Muscle of leg (tissue), 11 donors: ENCODE measurements around the gene CDC42BPB. TPM values are rescaled to one million over a fixed set of nuclear protein-coding genes. Genes with fewer than 3 reads are reported as not detected.
"Not testable (repeated sequence)": the region's sequence is repeated elsewhere in the genome, so short reads cannot be mapped to it uniquely, and the experiment has no call there.

Source experiments
- DNase-seq: peaks from one replicate; pipeline ENCODE4 v3.0.0; 2013
- H3K27ac ChIP-seq: one replicate; pipeline ENCODE4 v1.5.1; 2013; ENCODE audit warnings: mild to moderate bottlenecking, low read length, control low read depth
- H3K27me3 ChIP-seq: one replicate; pipeline ENCODE4 v1.6.1; 2013; ENCODE audit warnings: low read length; ENCODE audit not compliant: control insufficient read depth, insufficient read depth
- H3K36me3 ChIP-seq: one replicate; pipeline ENCODE4 v1.6.1; 2013; ENCODE audit warnings: low read length; ENCODE audit not compliant: control insufficient read depth, insufficient read depth
- H3K4me1 ChIP-seq: one replicate; pipeline ENCODE4 v1.6.1; 2013; ENCODE audit warnings: low read length; ENCODE audit not compliant: control insufficient read depth, insufficient read depth
- H3K4me3 ChIP-seq: one replicate; pipeline ENCODE4 v1.5.1; 2013; ENCODE audit warnings: low read length, control low read depth
- H3K9me3 ChIP-seq: replicated peaks from 2 replicates; pipeline ENCODE4 v1.6.1; 2013; ENCODE audit warnings: low read depth, low read length; ENCODE audit not compliant: control insufficient read depth
- WGBS: methylation state at CpG from one replicate; pipeline ENCODE4 v1.1.5; 2013; ENCODE audit warnings: missing lambda C conversion rate; ENCODE audit not compliant: insufficient coverage; 5-methylcytosine and 5-hydroxymethylcytosine counted together
- polyA plus RNA-seq, 8 donors: library from polyadenylated mRNA; unstranded; fragments of 120-200 nt; gene quantifications; one replicate each; pipeline versions ENCODE4 v1.2.1 to v1.2.3, GENCODE V29; 2013; ENCODE audit warnings: inconsistent platforms in 1 of 8, low replicate concordance in 1 of 8; ENCODE audit not compliant: insufficient read length in 8 of 8, insufficient read depth in 1 of 8
- total RNA-seq: library from RNA; stranded (reverse); fragments of 120-200 nt; gene quantifications from one replicate; pipeline ENCODE4 v1.2.4, GENCODE V29; 2013

CDC42BPB gene
- total and polyA plus RNA-seq, 9 donors = 34.8 to 65.7 (median 55.4) TPM

DNA sequence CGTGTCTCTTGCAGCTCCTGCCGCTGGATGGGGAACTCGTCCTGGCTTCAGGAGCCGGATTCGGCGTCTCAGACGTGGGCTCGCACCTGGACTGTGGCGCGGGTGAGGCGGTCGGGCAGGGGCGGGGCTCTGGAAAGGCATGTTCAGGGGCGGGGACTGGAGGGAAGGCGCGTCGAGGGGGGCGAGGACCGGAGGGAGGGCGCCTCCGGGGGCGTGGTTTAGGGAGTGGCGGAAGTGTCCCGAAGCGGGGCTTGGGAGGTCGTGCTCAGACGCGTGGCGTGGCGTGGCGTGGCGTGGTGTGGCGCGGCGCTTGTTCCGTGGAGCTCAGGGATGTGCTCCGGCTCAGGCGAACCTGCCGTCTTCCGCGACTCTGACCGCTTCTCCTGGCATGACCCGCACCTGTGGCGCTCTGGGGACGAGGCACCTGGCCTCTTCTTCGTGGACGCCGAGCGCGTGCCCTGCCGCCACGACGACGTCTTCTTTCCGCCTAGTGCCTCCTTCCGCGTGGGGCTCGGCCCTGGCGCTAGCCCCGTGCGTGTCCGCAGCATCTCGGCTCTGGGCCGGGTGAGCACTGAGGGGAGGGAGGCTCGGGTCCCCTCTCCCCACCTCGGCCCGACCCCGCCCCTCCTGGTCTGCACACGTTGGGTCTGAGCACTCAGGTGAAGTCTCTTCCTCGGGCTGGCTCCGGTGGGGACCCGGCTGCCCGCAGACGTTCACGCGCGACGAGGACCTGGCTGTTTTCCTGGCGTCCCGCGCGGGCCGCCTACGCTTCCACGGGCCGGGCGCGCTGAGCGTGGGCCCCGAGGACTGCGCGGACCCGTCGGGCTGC, 128.7 kb downstream of the CDC42BPB start:
- peaks cover 14% of the 10 kb centered on the region for H3K36me3 ChIP-seq
- no peak overlapping the region for H3K27ac ChIP-seq
- peak overlapping the region; percentile 43 for H3K4me3 ChIP-seq
- no peaks in the 10 kb centered on the region for H3K9me3 ChIP-seq
- H3K4me1 ChIP-seq = peaks cover 30% of the 10 kb centered on the region
- DNase-seq = peak; percentile 67
- WGBS = under 1% methylated on average over 94 of the region's 94 CpGs
- peaks cover 74% of the 10 kb centered on the region for H3K27me3 ChIP-seq

DNA sequence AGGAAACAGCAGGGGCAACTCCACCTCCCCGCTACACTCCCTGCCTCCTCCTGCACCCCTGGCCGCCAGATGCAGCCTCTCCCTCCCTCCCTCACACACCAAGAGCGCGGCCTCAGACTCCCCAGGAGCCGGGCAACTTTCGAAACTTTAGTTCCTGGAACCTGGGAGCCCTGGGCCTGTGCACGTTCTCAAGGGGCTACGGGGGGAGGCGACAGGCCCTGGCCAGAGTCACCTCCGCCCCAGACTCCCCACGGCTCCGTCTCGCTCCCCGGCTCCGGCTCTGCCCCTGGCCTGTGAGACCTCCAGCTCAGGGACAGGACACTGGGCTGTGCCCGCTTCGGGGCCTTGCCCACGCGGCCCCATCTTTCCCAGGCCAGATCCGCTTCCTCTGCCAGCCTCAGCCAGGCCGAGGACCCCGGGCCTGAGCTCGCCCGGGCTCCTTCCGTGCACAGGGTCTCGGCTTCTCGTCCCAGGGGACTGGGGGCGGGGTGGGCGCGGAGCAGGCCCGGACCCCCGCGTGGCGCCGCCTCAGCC, 129.4 kb downstream of the CDC42BPB start:
- no peak overlapping the region for H3K27ac ChIP-seq
- H3K4me3 ChIP-seq = peak overlapping the region; percentile 43
- 5% methylated on average over 35 of the region's 35 CpGs for WGBS
- H3K27me3 ChIP-seq = peaks cover 81% of the 10 kb centered on the region
- H3K9me3 ChIP-seq = no peaks in the 10 kb centered on the region
- peaks cover 9% of the 10 kb centered on the region for H3K36me3 ChIP-seq
- DNase-seq = no peak
- peaks cover 37% of the 10 kb centered on the region for H3K4me1 ChIP-seq

GRCh38 chr14:102927346-102927877, 129.9 kb downstream of the CDC42BPB start:
- 38% methylated on average over 17 of the region's 19 CpGs for WGBS
- Histone ChIP-seq H3K27ac (no peak overlapping the region), H3K27me3 (peaks cover 86% of the 10 kb centered on the region), H3K4me3 (no peak overlapping the region), H3K36me3 (peaks cover 7% of the 10 kb centered on the region), H3K4me1 (peaks cover 41% of the 10 kb centered on the region), H3K9me3 (no peaks in the 10 kb centered on the region)
- no peak for DNase-seq

DNA sequence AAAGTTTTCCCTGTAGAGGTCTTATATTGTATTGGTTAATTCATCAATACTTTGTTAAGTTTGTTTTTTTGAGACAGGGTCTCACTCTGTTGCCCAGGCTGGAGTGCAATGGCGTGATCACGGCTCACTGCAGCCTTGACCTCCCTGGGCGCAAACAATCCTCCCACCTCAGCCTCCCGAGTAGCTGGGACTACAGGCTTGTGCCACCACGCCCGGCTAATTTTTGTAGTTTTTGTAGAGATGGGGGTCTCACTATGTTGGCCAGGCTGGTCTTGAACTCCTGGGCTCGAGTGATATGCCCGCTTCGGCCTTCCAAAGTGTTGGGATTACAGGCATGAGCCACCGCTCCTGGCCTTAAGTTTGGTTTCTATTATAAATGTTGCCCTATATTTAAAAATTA, 130.5 kb downstream of the CDC42BPB start:
- not testable (repeated sequence) for H3K36me3 ChIP-seq, H3K4me3 ChIP-seq, H3K9me3 ChIP-seq, H3K27ac ChIP-seq, DNase-seq
- peaks cover 41% of the 10 kb centered on the region for H3K4me1 ChIP-seq
- H3K27me3 ChIP-seq = peaks cover 91% of the 10 kb centered on the region
- WGBS = no CpG with 5 or more reads among the region's 10 CpGs

DNA sequence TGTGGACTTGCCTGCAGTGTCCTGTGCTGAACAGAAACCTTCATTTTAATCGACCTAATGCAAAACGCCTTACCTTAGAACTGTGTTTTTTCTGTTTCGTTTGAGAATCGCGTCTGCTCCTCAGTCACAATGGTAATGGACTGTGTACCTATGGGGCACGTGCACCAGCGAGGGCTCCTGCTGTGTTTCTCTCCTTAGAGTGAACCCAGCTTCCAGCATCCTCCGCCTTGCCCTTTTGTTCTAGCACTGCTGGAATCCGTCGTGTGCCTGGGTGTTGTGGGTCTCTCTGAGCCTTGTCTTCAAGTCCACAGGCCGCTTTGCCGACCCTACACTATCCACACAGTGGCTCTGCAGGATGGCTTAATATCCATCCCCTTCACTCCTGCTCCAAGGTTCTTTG, 131.2 kb downstream of the CDC42BPB start:
- Histone ChIP-seq H3K9me3 (peaks cover under 1% of the 10 kb centered on the region), H3K4me1 (peaks cover 41% of the 10 kb centered on the region), H3K4me3 (no peak overlapping the region), H3K36me3 (no peaks in the 10 kb centered on the region), H3K27ac (no peak overlapping the region), H3K27me3 (peaks cover 90% of the 10 kb centered on the region)
- 38% methylated on average over 8 of the region's 12 CpGs for WGBS
- no peak for DNase-seq

- no peak for DNase-seq
- H3K36me3 ChIP-seq = no peaks in the 10 kb centered on the region
- no peak overlapping the region for H3K27ac ChIP-seq
- H3K27me3 ChIP-seq = peaks cover 85% of the 10 kb centered on the region
- 59% methylated on average over 8 of the region's 11 CpGs for WGBS
- peaks cover 3% of the 10 kb centered on the region for H3K9me3 ChIP-seq
- H3K4me1 ChIP-seq = peaks cover 39% of the 10 kb centered on the region
- H3K4me3 ChIP-seq = no peak overlapping the region
These were observed 131.7 kb downstream of the CDC42BPB start for GRCh38 chr14:102925646-102926045.

DNA sequence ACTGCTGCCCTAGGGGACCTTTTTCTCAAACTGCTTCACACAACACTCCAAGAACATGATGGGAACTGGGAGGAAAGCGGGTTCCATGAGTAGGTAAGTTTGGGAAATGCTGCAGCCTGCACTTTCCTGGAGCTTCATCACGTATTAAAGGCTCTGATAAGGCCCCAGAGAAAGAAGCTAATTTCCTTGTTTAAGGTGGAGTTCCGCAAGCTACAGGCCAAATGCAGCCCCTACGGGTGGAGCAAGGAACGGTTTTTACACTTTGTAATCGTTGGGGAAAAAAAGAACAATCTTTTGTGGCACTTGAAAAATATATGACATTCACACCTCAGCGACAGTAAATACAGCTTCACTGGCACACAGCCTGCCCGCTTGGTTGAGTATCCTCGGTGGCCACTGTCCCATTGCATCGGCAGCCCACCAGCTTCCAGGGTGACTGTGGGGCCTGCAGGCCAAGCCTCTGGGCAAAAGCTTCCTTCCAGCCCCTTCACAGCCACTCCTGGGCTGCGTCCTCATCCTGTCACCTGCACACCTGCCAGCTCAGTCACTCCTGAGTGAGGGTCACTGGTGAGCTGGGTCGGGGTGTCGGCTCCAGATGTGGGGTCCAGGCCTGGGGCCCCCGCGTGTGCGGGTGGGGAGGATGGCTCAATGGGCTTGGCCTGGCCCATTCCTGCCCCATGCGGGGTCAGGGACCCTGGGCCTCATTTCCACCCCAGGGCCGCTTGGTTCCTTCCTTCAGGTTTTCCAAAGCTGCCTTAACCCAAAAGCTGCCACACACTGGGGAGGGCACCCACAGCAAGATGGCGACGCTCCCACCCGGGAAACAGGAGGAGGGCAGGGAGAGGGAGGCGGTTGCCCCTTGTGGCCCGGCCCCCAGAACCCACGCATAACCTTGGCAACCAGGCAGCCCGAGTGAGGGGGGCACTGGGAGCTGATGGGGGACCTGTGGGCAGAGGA, 132.4 kb downstream of the CDC42BPB start:
- 79% methylated on average over 12 of the region's 25 CpGs for WGBS
- Histone ChIP-seq H3K27me3 (peaks cover 80% of the 10 kb centered on the region), H3K4me3 (no peak overlapping the region), H3K36me3 (no peaks in the 10 kb centered on the region), H3K27ac (no peak overlapping the region), H3K9me3 (peaks cover 3% of the 10 kb centered on the region), H3K4me1 (peaks cover 37% of the 10 kb centered on the region)
- no peak for DNase-seq

DNA sequence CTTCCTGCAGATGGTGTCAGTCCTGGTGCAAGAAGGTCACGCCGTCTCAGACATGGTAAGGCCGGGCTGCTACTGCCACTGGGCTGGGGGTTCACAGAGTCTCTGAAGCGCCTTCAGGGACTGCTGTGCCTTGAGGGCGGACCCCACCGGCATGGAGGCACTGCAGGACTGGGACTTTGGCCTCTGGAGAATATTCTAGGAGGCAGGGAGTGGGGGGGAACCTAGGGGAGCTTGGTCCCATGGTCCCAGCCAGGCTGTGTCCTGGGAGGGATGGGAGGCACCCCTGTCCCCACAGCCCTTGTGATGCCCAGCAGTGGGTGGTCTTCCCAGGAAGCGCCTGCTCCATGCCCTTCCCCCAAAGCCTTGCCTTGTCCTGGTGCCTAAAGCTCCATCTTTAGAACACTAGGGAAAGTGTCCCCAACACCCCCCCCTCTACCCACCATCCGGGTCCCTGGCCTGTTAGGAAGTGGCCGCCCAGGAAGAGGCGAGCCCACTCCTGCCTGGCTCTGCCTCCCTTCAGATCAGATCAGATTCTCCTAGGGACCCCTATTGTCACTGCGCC, 133.3 kb downstream of the CDC42BPB start:
- H3K36me3 ChIP-seq = no peaks in the 10 kb centered on the region
- H3K27ac ChIP-seq = no peak overlapping the region
- peaks cover 28% of the 10 kb centered on the region for H3K4me1 ChIP-seq
- WGBS = 28% methylated on average over 10 of the region's 11 CpGs
- DNase-seq = no peak
- peaks cover 3% of the 10 kb centered on the region for H3K9me3 ChIP-seq
- peaks cover 71% of the 10 kb centered on the region for H3K27me3 ChIP-seq
- H3K4me3 ChIP-seq = no peak overlapping the region

GRCh38 chr14:102923201-102923924, 134.0 kb downstream of the CDC42BPB start:
- Histone ChIP-seq H3K9me3 (peaks cover 3% of the 10 kb centered on the region), H3K27me3 (peaks cover 64% of the 10 kb centered on the region), H3K4me1 (peaks cover 21% of the 10 kb centered on the region), H3K4me3 (peak overlapping the region; percentile 17), H3K36me3 (no peaks in the 10 kb centered on the region), H3K27ac (no peak overlapping the region)
- DNase-seq = no peak
- WGBS = 4% methylated on average over 53 of the region's 53 CpGs
